HL-60 (cell line): ENCODE data around the gene MAN2A2.
A peak's percentile ranks its signal among the peaks of the same experiment; 100 is the strongest.

Source experiments
- DNase-seq, 2 experiments: peaks; one replicate each; pipeline ENCODE4 v3.0.0-alpha.2; 2010 to 2020; ENCODE audit warnings: low read depth in 1 of 2, low spot score in 1 of 2
- H3K27ac ChIP-seq: fragments of 250-450 bp; sonication (Bioruptor Pico); replicated peaks from 2 replicates; pipeline ENCODE4 v1.5.1; 2020; ENCODE audit warnings: mild to moderate bottlenecking, moderate library complexity
- H3K27me3 ChIP-seq: fragments of 250-450 bp; sonication (Bioruptor Pico); 2 replicates; pipeline ENCODE4 v1.5.1; 2021; ENCODE audit warnings: mild to moderate bottlenecking, moderate library complexity; ENCODE audit not compliant: insufficient read depth, poor library complexity, severe bottlenecking
- H3K4me3 ChIP-seq: replicated peaks from 2 replicates; pipeline ENCODE4 v1.5.1; 2011; ENCODE audit warnings: mild to moderate bottlenecking, control low read depth, low read length; ENCODE audit not compliant: insufficient read depth
- CTCF ChIP-seq: IDR thresholded peaks from one replicate; pipeline ENCODE4 v1.5.1; 2011; ENCODE audit warnings: low read length, control low read depth, inconsistent platforms; ENCODE audit not compliant: insufficient read depth
- GABPA ChIP-seq: IDR thresholded peaks from 2 replicates; pipeline ENCODE4 v1.6.1; 2012; ENCODE audit warnings: low read depth
- POLR2AphosphoS5 ChIP-seq: IDR thresholded peaks from 2 replicates; pipeline ENCODE4 v1.6.1; 2012; ENCODE audit warnings: low read depth
- REST ChIP-seq: IDR thresholded peaks from 2 replicates; pipeline ENCODE4 v1.6.1; 2012; ENCODE audit warnings: low read depth; ENCODE audit not compliant: insufficient replicate concordance
- SPI1 ChIP-seq: IDR thresholded peaks from 2 replicates; pipeline ENCODE4 v1.6.1; 2012; ENCODE audit warnings: low read depth, mild to moderate bottlenecking, borderline replicate concordance

Gene MAN2A2

GRCh38 chr15:90931575-90931827, 28.4 kb downstream of the MAN2A2 start:
- DNase-seq = no peak
- no peaks in the 10 kb centered on the region for H3K27me3 ChIP-seq
- peak overlapping the region; percentile 75 for H3K4me3 ChIP-seq
- peak overlapping the region; percentile 93 for H3K27ac ChIP-seq
- no peak for TF ChIP-seq REST
- no peak for TF ChIP-seq CTCF
- no peak for TF ChIP-seq POLR2AphosphoS5
- TF ChIP-seq SPI1 = no peak
- TF ChIP-seq GABPA = no peak

GRCh38 chr15:90931828-90932659, 28.9 kb downstream of the MAN2A2 start, which contains the start of gene HDDC3:
TSS of gene HDDC3 (minus strand) at chr15:90932549. CDS start at chr15:90932540, 9 bp downstream.
- Histone ChIP-seq H3K27me3 (no peaks in the 10 kb centered on the region), H3K27ac (peak within 1 kb of the TSS; percentile 93), H3K4me3 (peak within 1 kb of the TSS; percentile 75)
- TF ChIP-seq GABPA (no peak), SPI1 (no peak), REST (no peak), POLR2AphosphoS5 (peak; percentile 76), CTCF (peak; percentile 91)
- peak; percentile 82 to 97 for DNase-seq

- no peaks in the 10 kb centered on the region for H3K27me3 ChIP-seq
Measured at GRCh38 chr15:90932660-90932991, 29.5 kb downstream of the MAN2A2 start.

More at GRCh38 chr15:90932660-90932991, 29.5 kb downstream of the MAN2A2 start:
- H3K27ac ChIP-seq = peak overlapping the region; percentile 93
- no peak for DNase-seq
- TF ChIP-seq REST (no peak), SPI1 (peak; percentile 48; the same call in 1 of the 2 replicates)
- H3K4me3 ChIP-seq = peak overlapping the region; percentile 75; the same call in 1 of the 2 replicates
